GM19239 (cell line): ENCODE data around the gene RBM41.
"Not testable (repeated sequence)": the region's sequence is repeated elsewhere in the genome, so short reads cannot be mapped to it uniquely, and the experiment has no call there.

Source experiments
- DNase-seq: peaks from one replicate; pipeline ENCODE4 v3.0.0; 2011; ENCODE audit warnings: low spot score; ENCODE audit not compliant: insufficient read length
- FAIRE-seq: peaks from 2 replicates; lab custom pipeline; 2011; peaks lifted over from hg19 to GRCh38; lab: Jason Lieb, UNC

RBM41 gene

DNA sequence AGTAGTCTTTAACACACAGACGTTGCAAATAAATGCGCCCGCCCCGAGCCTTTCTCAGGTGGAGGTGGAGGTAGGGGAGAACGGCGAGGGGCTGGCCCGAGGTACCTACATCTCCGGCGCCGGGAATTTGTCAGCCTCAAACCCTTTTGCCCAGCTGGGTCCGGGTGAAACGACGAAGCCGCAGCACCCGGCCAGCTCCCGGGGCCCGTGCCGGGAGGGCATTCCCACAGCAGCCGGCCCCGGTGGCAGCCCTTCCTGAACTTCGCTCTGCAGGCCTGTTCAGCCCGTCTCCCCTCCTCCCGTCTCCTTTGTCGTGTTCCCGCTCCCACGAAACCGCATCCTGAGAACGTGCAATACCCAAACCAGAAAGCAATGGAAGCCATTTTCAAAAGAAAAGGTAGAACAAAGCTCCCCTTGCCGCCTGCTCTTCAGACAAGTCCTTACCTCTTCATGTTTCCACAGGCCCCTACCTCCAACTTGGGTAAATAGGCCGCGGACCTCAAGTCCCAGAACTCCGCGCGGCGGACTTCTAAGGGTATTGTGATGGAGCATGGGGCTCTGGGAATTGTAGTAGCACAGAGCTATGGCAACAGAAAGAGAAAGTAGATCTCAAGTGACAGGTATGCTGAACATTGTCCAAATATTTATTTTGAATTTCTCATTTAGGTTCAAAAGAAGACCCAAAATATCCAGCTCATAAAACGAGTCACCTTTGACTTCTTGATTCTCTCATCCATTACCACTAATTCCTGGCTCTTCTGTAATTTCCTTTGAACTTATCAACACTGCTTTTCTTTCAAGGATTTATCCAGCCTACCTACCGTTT lies at the start of gene RBM41:
Gene RBM41, minus strand, starts transcription at position 501 of the 826 bp plus-strand sequence. Its CDS starts 49 bp downstream, at position 452.
- FAIRE-seq (peak; percentile 99), DNase-seq (no peak)

DNA sequence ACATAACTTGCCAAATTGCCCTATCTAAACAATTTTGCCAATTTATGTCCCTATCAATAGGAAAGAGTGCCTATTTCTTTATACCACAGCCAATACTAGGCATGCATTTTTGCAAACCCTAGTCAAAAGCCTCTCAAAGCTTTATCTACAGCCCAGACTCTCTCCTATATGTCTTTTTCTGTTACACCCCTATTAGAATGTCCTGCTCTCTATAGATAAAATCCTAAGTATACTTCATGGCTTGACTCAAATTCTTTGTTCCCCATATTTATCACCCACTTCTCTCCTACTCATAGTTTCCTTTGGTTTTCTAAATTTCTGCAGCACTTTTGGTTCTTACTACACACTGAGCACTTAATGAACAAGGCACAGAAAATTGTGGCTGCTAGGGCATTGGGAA lies 49.6 kb upstream of the RBM41 start:
- FAIRE-seq (no peak), DNase-seq (no peak)

DNA sequence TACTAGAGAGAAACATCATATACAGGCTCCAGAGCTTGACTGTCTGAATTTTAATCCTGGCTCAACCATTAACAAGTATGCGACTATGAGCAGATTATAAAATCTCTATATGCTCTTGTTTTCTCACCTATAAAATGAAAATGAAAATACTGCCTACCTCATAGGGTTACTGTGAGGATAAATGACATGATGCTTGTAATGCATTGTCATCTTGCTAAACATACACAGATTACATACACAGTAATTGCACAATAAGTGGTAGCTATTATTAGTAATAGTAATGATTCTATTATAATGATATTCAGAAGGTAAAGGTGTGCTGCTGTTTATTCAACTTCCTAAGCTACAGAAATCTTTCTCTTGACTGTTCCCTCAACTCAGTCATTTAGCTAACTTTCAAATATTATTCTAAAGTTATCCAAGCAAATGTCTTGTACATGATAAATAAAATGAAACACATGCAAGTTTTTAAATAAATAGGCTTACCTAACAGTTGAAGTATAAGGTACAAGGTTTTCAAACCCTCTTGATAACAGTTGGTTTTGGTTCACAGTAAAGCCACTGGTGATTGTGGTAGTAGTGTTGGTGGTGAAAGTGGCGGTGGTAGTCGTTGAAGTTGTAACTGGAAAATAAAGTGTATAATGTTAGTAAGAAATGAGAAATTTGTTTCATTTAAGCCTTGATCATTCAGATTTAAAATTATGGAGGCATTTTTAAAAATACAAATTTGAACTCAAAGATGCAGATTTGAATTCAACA lies 48.7 kb upstream of the RBM41 start:
- FAIRE-seq (no peak), DNase-seq (no peak)

DNA sequence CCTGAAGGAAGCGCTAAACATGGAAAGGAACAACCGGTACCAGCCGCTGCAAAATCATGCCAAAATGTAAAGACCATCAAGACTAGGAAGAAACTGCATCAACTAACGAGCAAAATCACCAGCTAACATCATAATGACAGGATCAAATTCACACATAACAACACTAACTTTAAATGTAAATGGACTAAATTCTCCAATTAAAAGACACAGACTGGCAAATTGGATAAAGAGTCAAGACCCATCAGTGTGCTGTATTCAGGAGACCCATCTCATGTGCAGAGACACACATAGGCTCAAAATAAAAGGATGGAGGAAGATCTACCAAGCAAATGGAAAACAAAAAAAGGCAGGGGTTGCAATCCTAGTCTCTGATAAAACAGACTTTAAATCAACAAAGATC lies 39.0 kb upstream of the RBM41 start:
- not testable (repeated sequence) for DNase-seq, FAIRE-seq

DNA sequence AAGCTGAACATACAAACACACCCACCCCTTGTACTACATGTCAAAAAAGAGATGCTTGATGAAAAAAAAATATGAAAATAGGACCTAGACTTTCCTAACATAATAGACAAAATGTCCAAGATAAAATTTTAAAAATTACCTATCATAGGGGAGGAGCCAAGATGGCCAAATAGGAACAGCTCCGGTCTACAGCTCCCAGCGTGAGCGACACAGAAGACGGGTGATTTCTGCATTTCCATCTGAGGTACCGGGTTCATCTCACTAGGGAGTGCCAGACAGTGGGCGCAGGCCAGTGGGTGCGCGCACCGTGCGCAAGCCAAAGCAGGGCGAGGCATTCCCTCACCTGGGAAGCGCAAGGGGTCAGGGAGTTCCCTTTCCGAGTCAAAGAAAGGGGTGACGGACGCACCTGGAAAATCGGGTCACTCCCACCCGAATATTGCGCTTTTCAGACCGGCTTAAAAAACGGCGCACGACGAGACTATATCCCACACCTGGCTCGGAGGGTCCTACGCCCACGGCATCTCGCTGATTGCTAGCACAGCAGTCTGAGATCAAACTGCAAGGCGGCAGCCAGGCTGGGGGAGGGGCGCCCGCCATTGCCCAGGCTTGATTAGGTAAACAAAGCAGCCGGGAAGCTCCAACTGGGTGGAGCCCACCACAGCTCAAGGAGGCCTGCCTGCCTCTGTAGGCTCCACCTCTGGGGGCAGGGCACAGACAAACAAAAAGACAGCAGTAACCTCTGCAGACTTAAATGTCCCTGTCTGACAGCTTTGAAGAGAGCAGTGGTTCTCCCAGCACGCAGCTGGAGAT lies 37.2 kb upstream of the RBM41 start:
- FAIRE-seq = not testable (repeated sequence)

GRCh38 chrX:107154787-107155620 lies 36.4 kb upstream of the RBM41 start:
- DNase-seq (no peak), FAIRE-seq (no peak)

More for the DNA sequence above, 37.2 kb upstream of the RBM41 start:
- not testable (repeated sequence) for DNase-seq

DNA sequence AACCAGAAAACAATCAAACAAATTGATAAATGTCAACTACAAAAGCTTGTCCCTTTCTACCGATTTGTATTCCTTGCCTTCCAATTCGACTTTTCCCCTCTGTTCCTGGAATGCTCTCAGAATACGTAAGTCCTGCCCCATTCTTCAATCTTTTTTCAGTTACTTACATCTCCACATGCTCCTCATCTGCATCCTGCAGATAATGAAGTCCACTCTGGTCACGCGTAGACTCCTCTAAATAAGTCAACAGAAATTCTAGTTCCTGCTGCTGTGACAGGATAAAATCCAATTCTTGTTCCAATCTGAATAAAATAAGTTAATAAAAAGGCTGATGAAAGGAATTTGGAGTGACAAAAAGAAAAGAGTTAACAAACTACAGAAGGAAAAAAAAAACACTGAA lies 34.4 kb upstream of the RBM41 start:
- FAIRE-seq (no peak), DNase-seq (no peak)

DNA sequence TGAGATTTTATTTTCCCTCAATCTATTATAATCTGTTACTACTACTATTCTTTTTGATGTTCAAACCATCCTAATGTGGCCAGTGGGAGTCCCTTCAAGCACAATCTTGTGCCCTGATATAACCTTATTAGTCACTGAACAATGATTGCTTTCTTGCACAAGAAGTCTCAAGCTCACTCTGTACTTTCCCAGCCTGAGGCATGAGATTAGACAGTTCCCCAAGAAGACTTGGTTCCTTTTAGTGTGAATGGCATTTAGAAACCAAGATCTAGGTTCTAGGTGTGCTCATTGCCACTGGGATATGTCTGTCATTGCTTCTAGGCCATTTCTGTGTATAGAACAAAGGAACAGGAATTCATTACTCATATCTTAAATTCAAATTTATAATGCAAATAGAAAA lies 28.0 kb upstream of the RBM41 start:
- FAIRE-seq (no peak), DNase-seq (no peak)

GRCh38 chrX:107135965-107136307 lies 17.3 kb upstream of the RBM41 start:
- FAIRE-seq = peak; percentile 14
- DNase-seq = no peak

GRCh38 chrX:107135049-107135964 lies 16.7 kb upstream of the RBM41 start:
- DNase-seq (no peak), FAIRE-seq (no peak)

- no peak for FAIRE-seq
- no peak for DNase-seq
These were observed 5.1 kb upstream of the RBM41 start for GRCh38 chrX:107123750-107124149.

GRCh38 chrX:107119283-107119682 lies 661 bp upstream of the RBM41 start:
- DNase-seq (no peak), FAIRE-seq (no peak)

DNA sequence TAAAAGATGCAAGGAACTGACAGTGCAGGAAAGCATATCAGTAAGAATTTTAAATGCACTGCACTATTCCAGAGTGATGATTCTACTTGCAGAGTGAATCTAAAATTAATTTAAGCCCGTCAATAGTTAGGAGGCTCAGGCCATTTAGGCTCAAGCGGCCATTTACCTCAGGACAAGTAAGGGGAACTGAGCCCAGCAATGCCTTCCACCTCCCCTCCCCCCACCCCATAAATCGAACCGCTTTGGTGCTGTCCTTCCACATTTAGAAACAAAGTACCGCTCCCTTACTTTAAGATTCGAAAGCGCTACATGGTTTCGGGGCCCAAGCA lies 665 bp downstream of the RBM41 start:
- FAIRE-seq (peak; percentile 89), DNase-seq (no peak)

GRCh38 chrX:107107459-107107858 lies 11.2 kb downstream of the RBM41 start:
- no peak for DNase-seq
- FAIRE-seq = no peak

DNA sequence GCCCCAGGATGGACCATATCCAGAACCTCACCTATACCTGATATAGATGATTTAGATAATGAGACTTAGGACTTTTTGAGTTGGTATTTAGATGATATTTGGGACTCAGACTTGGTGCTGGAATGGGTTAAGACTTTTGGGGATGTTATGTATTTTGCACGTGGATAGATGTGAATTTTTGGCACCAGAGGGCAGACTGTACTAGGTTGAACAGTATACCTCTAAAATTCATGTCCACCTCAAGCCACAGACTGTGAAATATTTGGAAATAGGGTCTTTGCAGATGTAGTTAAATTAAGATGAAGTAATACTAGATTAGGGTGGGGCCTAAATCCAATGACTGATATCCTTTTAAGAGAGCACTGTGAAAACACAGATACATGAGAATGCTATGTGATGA lies 15.6 kb downstream of the RBM41 start:
- FAIRE-seq (no peak), DNase-seq (no peak)

GRCh38 chrX:107076158-107076557 lies 42.5 kb downstream of the RBM41 start:
- DNase-seq (no peak), FAIRE-seq (no peak)

DNA sequence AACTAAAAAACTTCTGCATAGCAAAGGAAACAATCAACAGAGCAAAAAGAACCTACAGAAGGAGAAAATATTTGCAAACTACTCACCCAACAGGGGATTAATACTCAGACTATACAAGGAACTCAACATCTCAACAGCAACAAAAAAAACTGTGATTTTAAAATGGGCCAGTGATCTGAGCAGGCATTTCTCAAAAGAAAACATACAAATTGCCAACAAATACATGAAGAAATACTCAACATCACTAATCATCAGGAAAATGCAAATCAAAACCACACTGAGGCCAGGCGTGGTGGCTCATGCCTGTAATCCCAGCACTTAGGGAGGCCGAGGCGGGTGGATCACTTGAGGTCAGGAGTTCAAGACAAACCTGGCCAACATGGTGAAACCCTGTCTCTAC lies 60.9 kb downstream of the RBM41 start:
- not testable (repeated sequence) for FAIRE-seq, DNase-seq

DNA sequence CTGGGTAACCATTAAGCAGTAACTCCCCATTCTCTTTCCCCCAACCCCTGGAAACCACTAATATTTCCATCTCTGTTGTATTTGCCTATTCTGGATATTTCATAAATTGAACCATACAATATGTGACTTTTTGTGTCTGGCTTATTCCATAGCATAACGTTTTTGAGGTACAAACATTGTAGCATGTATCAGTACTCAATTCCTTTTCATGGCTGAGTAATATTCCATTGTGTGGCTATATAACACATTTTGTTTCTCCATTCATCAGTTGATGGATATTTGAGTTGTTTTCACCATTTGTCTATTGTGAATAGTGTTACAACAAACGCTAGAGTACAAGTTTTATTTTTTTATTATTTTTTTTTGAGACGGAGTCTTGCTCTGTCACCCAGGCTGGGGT lies 63.6 kb downstream of the RBM41 start:
- no peak for FAIRE-seq
- no peak for DNase-seq

DNA sequence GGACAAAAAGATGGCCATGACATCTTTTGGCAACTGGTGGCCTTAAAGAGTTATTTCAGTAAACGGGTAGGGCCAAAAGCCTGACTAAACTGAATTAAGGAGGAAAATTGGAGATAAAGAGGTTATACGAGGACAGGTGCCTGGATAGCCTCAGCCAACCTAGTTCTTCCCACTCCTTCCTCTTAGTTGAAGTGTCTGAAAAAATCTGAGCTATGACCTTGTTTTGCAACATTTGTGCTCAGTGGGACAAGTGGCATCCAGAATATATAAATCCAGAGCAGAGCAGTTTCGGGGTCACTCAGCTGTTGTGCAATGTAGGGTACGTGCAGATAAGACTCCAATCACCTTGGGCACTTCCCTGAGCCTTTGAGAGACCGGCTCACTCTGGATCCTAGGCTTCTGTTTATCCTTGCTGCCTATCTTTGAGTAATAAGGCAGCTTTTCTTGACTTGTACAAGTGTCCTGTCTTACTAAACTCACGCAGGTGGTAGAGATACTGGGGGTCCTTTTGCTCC lies 68.4 kb downstream of the RBM41 start:
- FAIRE-seq (no peak), DNase-seq (no peak)
